Renal cortical epithelial cell (primary cell): ENCODE data around the gene TNP2. TPM values are rescaled to one million over a fixed set of nuclear protein-coding genes. Genes with fewer than 3 reads are reported as not detected.
"Not testable (repeated sequence)": the region's sequence is repeated elsewhere in the genome, so short reads cannot be mapped to it uniquely, and the experiment has no call there.

ENCODE experiments used
- DNase-seq: peaks from one replicate; pipeline ENCODE4 v3.0.0-alpha.2; 2011; ENCODE audit warnings: low read depth
- total RNA-seq: library from RNA; depleted of rRNA; stranded (reverse); fragments of >200 nt; gene quantifications from 2 replicates; pipeline ENCODE4 v1.2.3, GENCODE V29; 2014

The TNP2 gene
- total RNA-seq, 1 donor from 2014 or later, result not detected

GRCh38 chr16:11220507-11220906, 48.6 kb downstream of the TNP2 start:
- not testable (repeated sequence) for DNase-seq

- no peak for DNase-seq
These were observed 49.9 kb downstream of the TNP2 start for GRCh38 chr16:11219178-11219577.

- no peak for DNase-seq
These were observed 50.5 kb downstream of the TNP2 start for GRCh38 chr16:11218604-11218962.

Other genes starting within 250 kb of the TNP2 start
- 1.0 and 4.2 TPM in 2 replicates for gene SOCS1, start 13.1 kb downstream of the TNP2 start, total RNA-seq
- gene PRM3, start 4.3 kb upstream of the TNP2 start, total RNA-seq, result not detected in 2 replicates
- gene PRM2, start 7.2 kb upstream of the TNP2 start, total RNA-seq, result not detected in 2 replicates
- gene PRM1, start 12.0 kb upstream of the TNP2 start, total RNA-seq, result not detected in 2 replicates
- 6.0 and 7.3 TPM in 2 replicates for gene RMI2, start 76.1 kb upstream of the TNP2 start, total RNA-seq